HepG2 (cell line): ENCODE measurements around the gene STK39. TPM values are rescaled to one million over a fixed set of nuclear protein-coding genes. Genes with fewer than 3 reads are reported as not detected.
A peak's percentile ranks its signal among the peaks of the same experiment; 100 is the strongest.

Experiments used
- ATAC-seq: fragments of 200-7000 bp; cut with Tn5 transposase; 3 replicates; pipeline ENCODE4 v1.9.1; 2020; ENCODE audit warnings: mild to moderate bottlenecking, moderate library complexity
- BruUV-seq: library from RNA; stranded (reverse); fragments of 400-500 nt; replicated peaks from 2 replicates; lab custom pipeline; 2021; lab: Mats Ljungman, UMichigan
- CTCF ChIA-PET: fragments of 300-600 bp; formaldehyde crosslinking; extraction: SDS; loops from one replicate; lab custom pipeline; 2021; ENCODE audit warnings: low total read pairs, inconsistent platforms, low intra/inter-chr PET ratio; lab: Yijun Ruan, JAX
- POLR2A ChIA-PET: fragments of 350-600 bp; sonication (Branson Sonifier 250); formaldehyde crosslinking; loops from one replicate; lab custom pipeline; 2020; ENCODE audit warnings: antibody characterized with exemption, inconsistent platforms; lab: Yijun Ruan, JAX
- DNase-seq: peaks from one replicate; pipeline ENCODE4 v3.0.0-alpha.2; 2015; ENCODE audit warnings: low spot score
- FAIRE-seq: peaks from 3 replicates; lab custom pipeline; 2011; peaks lifted over from hg19 to GRCh38; lab: Jason Lieb, UNC
- H2AFZ ChIP-seq: one replicate; pipeline ENCODE4 v1.6.1; 2011; ENCODE audit warnings: low read length, inconsistent platforms
- H3K27ac ChIP-seq: fragments of 300-600 bp; 3 replicates; pipeline ENCODE4 v1.8.0; 2011; ENCODE audit warnings: mixed run types, mild to moderate bottlenecking, mixed read lengths, low read length, inconsistent platforms; ENCODE audit not compliant: insufficient read depth; ENCODE audit errors: extremely low read length
- H3K27me3 ChIP-seq, 2 experiments: fragments of 200-600 bp in 1 of 2; 2 replicates in 1 of 2; 3 replicates in 1 of 2; pipeline versions ENCODE4 v1.6.0 to v1.8.0; 2011; ENCODE audit warnings: low read length in 2 of 2, mild to moderate bottlenecking in 2 of 2, moderate library complexity in 2 of 2, inconsistent platforms in 1 of 2; ENCODE audit not compliant: insufficient read depth in 2 of 2, control insufficient read depth in 1 of 2
- H3K36me3 ChIP-seq, 2 experiments: fragments of 200-600 bp in 1 of 2; replicated peaks in 1 of 2; 2 replicates in 1 of 2; 3 replicates in 1 of 2; pipeline versions ENCODE4 v1.5.1 to v1.8.0; 2011; ENCODE audit warnings: low read length in 2 of 2, inconsistent platforms in 1 of 2; ENCODE audit not compliant: insufficient read depth in 2 of 2, control insufficient read depth in 1 of 2
- H3K4me1 ChIP-seq: 2 replicates; pipeline ENCODE4 v1.5.1; 2012; ENCODE audit warnings: low read length, inconsistent platforms; ENCODE audit not compliant: insufficient read depth
- H3K4me2 ChIP-seq: 2 replicates; pipeline ENCODE4 v1.6.0; 2011; ENCODE audit warnings: low read depth, low read length, inconsistent platforms
- H3K4me3 ChIP-seq, 3 experiments: fragments of 200-600 bp in 1 of 3; sonication (generic), shearing (Covaris generic) in 1 of 3; replicated peaks in 1 of 3; 2 replicates each; pipeline ENCODE4 v1.5.1; 2011 to 2016; ENCODE audit warnings: low read length in 3 of 3, inconsistent platforms in 2 of 3, low read depth in 2 of 3, mild to moderate bottlenecking in 2 of 3, control low read depth in 1 of 3, mixed read lengths in 1 of 3; ENCODE audit not compliant: insufficient read depth in 1 of 3
- H3K79me2 ChIP-seq: one replicate; pipeline ENCODE4 v1.6.1; 2011; ENCODE audit warnings: low read length, inconsistent platforms; ENCODE audit not compliant: insufficient read depth
- H3K9ac ChIP-seq: 2 replicates; pipeline ENCODE4 v1.6.0; 2011; ENCODE audit warnings: mild to moderate bottlenecking, low read depth, low read length, inconsistent platforms; ENCODE audit not compliant: insufficient read depth
- H3K9me3 ChIP-seq: 2 replicates; pipeline ENCODE4 v1.5.1; 2012; ENCODE audit warnings: mild to moderate bottlenecking, low read length
- H4K20me1 ChIP-seq: 2 replicates; pipeline ENCODE4 v1.6.0; 2011; ENCODE audit warnings: inconsistent platforms, mild to moderate bottlenecking, low read length, moderate library complexity; ENCODE audit not compliant: insufficient read depth
- ASH2L ChIP-seq: fragments of 300-600, 200-600 bp; sonication (generic); IDR thresholded peaks from 2 replicates; pipeline ENCODE4 v1.7.0; 2017; ENCODE audit warnings: low read depth, mild to moderate bottlenecking, moderate library complexity, mixed read lengths, low read length; ENCODE audit not compliant: insufficient read length
- CREB1 ChIP-seq, 2 experiments: fragments of 450-650 bp in 1 of 2; IDR thresholded peaks; 2 replicates each; pipeline ENCODE4 v1.6.1; 2016 to 2017; ENCODE audit warnings: control low read depth in 1 of 2, mild to moderate bottlenecking in 1 of 2, missing compliant biosample characterization in 1 of 2, missing genetic modification characterization in 1 of 2
- ELF3 ChIP-seq: IDR thresholded peaks from 2 replicates; pipeline ENCODE4 v1.6.1; 2016; ENCODE audit warnings: missing genetic modification reagents, missing compliant biosample characterization
- ERF ChIP-seq: IDR thresholded peaks from 2 replicates; pipeline ENCODE4 v1.6.1; 2018; ENCODE audit warnings: missing biosample characterization, missing genetic modification reagents
- IRF2 ChIP-seq: IDR thresholded peaks from 2 replicates; pipeline ENCODE4 v1.6.1; 2018; ENCODE audit warnings: missing genetic modification reagents, missing compliant biosample characterization
- KAT7 ChIP-seq: IDR thresholded peaks from 2 replicates; pipeline ENCODE4 v1.6.1; 2018; ENCODE audit warnings: borderline replicate concordance, missing compliant biosample characterization
- MED1 ChIP-seq: sonication (generic); formaldehyde crosslinking; IDR thresholded peaks from 2 replicates; pipeline ENCODE4 v1.4.0; 2020; ENCODE audit warnings: missing genetic modification reagents
- NRL ChIP-seq: sonication (generic); formaldehyde crosslinking; IDR thresholded peaks from 2 replicates; pipeline ENCODE4 v1.5.0; 2020; ENCODE audit warnings: missing genetic modification reagents, mild to moderate bottlenecking, moderate library complexity, borderline replicate concordance
- RFXAP ChIP-seq: sonication (generic); formaldehyde crosslinking; IDR thresholded peaks from 2 replicates; pipeline ENCODE4 v1.4.0; 2020; ENCODE audit warnings: missing genetic modification reagents, borderline replicate concordance
- ZNF589 ChIP-seq: sonication (generic); formaldehyde crosslinking; conservative IDR thresholded peaks from 2 replicates; pipeline ENCODE4 v1.8.0; 2022; ENCODE audit warnings: mild to moderate bottlenecking, moderate library complexity, missing genetic modification reagents
- ZNF747 ChIP-seq: sonication (generic); formaldehyde crosslinking; IDR thresholded peaks from 2 replicates; pipeline ENCODE4 v1.8.1; 2023; ENCODE audit warnings: missing genetic modification reagents, mild to moderate bottlenecking, borderline replicate concordance
- WGBS: methylation state at CpG from one replicate; pipeline ENCODE4 v1.1.6; 2017; ENCODE audit warnings: low lambda C conversion rate; 5-methylcytosine and 5-hydroxymethylcytosine counted together
- in situ Hi-C: cut with HindIII; loops from 2 replicates; pipeline ENCODE4 v1.10.0; 2017; ENCODE audit warnings: low pct_unique_long_range_greater_than_20kb; ENCODE audit not compliant: extremely low pct_ligation_motif_present
- intact Hi-C: fragments of 100-400 bp; cut with micrococcal nuclease; formaldehyde crosslinking; loops from one replicate; pipeline ENCODE4 v1.10.0; 2022; ENCODE audit not compliant: unreplicated experiment
- polyA plus RNA-seq, 8 experiments: library from polyadenylated mRNA; depleted of rRNA in 3 of 8; stranded (reverse) in 7 of 8; unstranded in 1 of 8; fragments of >200 nt; fragmentation: Illumina TruSeq in 4 of 8; extraction: Trizol in 4 of 8; gene quantifications; 2 replicates each; pipeline versions ENCODE4 v1.2.1 to v1.2.3, GENCODE V29; 2011 to 2016; ENCODE audit warnings: low read depth in 4 of 8, missing spikeins in 1 of 8, mixed read lengths in 1 of 8; ENCODE audit not compliant: insufficient read depth in 1 of 8
- total RNA-seq, 5 experiments: library from RNA; depleted of rRNA; stranded (reverse); fragments of >200 nt; fragmentation: Illumina TruSeq; extraction: Trizol; gene quantifications; 2 replicates each; pipeline ENCODE4 v1.2.3, GENCODE V29; 2016; ENCODE audit warnings: low read depth in 1 of 5
- TF ChIP-seq, protein P1 (sequence below): conservative IDR thresholded peaks from 2 replicates; pipeline ENCODE4 v1.6.1; 2018; ENCODE audit warnings: missing genetic modification reagents
- TF ChIP-seq, protein P2 (sequence below): IDR thresholded peaks from 2 replicates; pipeline ENCODE4 v1.6.1; 2016; ENCODE audit warnings: missing compliant biosample characterization, missing genetic modification reagents, borderline replicate concordance
- TF ChIP-seq, protein P3 (sequence below): sonication (generic); formaldehyde crosslinking; IDR thresholded peaks from 2 replicates; pipeline ENCODE4 v1.9.0; 2021; ENCODE audit warnings: missing genetic modification reagents, mild to moderate bottlenecking, borderline replicate concordance
- TF ChIP-seq, protein P4 (sequence below): sonication (generic); formaldehyde crosslinking; IDR thresholded peaks from 2 replicates; pipeline ENCODE4 v1.5.1; 2020; ENCODE audit warnings: mild to moderate bottlenecking, missing genetic modification reagents, borderline replicate concordance

The STK39 gene
- total and polyA plus RNA-seq, 2 of the 13 experiments (the other 11 are each of a cell fraction or from before 2014, with no cell fraction given) = 27.3 to 38.4 TPM

DNA sequence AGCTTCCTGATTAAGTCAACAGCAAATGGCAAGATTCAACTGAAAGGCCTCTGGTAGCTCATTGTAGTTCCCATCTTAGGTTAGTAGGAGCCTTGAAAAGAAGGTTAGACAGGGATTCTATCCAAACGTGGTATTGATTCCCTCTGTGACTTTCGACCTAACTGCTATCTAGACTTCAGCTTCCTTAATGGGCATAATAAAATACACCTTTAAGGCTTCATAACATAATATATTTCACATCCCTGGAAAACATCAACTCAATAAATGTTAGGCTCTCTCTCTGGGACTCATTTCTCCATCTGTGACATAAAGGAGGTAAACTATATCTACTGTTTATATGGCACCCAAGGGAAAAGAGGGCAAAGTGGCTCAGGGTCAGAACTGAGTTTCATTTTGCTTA lies 60.9 kb downstream of the STK39 start:
- peak overlapping the region; percentile 65 for H3K27ac ChIP-seq
- in situ Hi-C loops (no loop called here), intact Hi-C loops (no loop called here)
- peak overlapping the region; percentile 36 for H3K9ac ChIP-seq
- BruUV-seq = no TSS peak
- ChIA-PET CTCF (no interaction called here), POLR2A (interaction anchor here (1.1 to 1.2 kb wide), 2 partner anchors 16 to 19 kb away, joined by 3 to 4 read pairs; no protein-coding TSS in a partner anchor)
- H3K36me3 ChIP-seq = peaks cover 2 to 4% of the 10 kb centered on the region in 2 experiments; a peak in 3 of 5 replicates
- H3K4me3 ChIP-seq = no peak overlapping the region; a peak in 1 of 6 replicates
- H2AFZ ChIP-seq = no peak overlapping the region
- no peaks in the 10 kb centered on the region for H4K20me1 ChIP-seq
- peaks cover 100% of the 10 kb centered on the region for H3K4me1 ChIP-seq
- no peak for DNase-seq
- H3K9me3 ChIP-seq = no peaks in the 10 kb centered on the region
- ATAC-seq = no peak
- FAIRE-seq = no peak
- H3K27me3 ChIP-seq = no peaks in the 10 kb centered on the region
- WGBS = 58% methylated on average over 2 of the region's 2 CpGs
- peaks cover 68% of the 10 kb centered on the region for H3K79me2 ChIP-seq
- H3K4me2 ChIP-seq = peak overlapping the region; percentile 34
- TF ChIP-seq, protein P1, sequence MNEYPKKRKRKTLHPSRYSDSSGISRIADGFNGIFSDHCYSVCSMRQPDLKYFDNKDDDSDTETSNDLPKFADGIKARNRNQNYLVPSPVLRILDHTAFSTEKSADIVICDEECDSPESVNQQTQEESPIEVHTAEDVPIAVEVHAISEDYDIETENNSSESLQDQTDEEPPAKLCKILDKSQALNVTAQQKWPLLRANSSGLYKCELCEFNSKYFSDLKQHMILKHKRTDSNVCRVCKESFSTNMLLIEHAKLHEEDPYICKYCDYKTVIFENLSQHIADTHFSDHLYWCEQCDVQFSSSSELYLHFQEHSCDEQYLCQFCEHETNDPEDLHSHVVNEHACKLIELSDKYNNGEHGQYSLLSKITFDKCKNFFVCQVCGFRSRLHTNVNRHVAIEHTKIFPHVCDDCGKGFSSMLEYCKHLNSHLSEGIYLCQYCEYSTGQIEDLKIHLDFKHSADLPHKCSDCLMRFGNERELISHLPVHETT = no peak
- TF ChIP-seq RFXAP (CRISPR knock-in tag) = no peak
- TF ChIP-seq CREB1 (IDR thresholded peaks at IDR 0.05) = no peak
- TF ChIP-seq CREB1 (CRISPR knock-in tag; IDR thresholded peaks at IDR 0.05) = peak; percentile 42; the same call in 1 of the 2 replicates
- no peak for TF ChIP-seq KAT7
- TF ChIP-seq ELF3 = 0 out of 2 replicates have a peak, but pooled peaks have one; percentile 26
- TF ChIP-seq IRF2 (CRISPR knock-in tag) = 0 out of 2 replicates have a peak, but pooled peaks have one; percentile 2
- peak; percentile 1 for TF ChIP-seq ASH2L
- 0 out of 2 replicates have a peak, but pooled peaks have one; percentile 19 for TF ChIP-seq MED1 (CRISPR knock-in tag)
- TF ChIP-seq, protein P2, sequence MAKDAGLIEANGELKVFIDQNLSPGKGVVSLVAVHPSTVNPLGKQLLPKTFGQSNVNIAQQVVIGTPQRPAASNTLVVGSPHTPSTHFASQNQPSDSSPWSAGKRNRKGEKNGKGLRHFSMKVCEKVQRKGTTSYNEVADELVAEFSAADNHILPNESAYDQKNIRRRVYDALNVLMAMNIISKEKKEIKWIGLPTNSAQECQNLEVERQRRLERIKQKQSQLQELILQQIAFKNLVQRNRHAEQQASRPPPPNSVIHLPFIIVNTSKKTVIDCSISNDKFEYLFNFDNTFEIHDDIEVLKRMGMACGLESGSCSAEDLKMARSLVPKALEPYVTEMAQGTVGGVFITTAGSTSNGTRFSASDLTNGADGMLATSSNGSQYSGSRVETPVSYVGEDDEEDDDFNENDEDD = no peak
- no peak for TF ChIP-seq ZNF747 (CRISPR knock-in tag)
- TF ChIP-seq, protein P3, sequence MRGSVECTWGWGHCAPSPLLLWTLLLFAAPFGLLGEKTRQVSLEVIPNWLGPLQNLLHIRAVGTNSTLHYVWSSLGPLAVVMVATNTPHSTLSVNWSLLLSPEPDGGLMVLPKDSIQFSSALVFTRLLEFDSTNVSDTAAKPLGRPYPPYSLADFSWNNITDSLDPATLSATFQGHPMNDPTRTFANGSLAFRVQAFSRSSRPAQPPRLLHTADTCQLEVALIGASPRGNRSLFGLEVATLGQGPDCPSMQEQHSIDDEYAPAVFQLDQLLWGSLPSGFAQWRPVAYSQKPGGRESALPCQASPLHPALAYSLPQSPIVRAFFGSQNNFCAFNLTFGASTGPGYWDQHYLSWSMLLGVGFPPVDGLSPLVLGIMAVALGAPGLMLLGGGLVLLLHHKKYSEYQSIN (CRISPR knock-in tag) = no peak
- TF ChIP-seq, protein P4, sequence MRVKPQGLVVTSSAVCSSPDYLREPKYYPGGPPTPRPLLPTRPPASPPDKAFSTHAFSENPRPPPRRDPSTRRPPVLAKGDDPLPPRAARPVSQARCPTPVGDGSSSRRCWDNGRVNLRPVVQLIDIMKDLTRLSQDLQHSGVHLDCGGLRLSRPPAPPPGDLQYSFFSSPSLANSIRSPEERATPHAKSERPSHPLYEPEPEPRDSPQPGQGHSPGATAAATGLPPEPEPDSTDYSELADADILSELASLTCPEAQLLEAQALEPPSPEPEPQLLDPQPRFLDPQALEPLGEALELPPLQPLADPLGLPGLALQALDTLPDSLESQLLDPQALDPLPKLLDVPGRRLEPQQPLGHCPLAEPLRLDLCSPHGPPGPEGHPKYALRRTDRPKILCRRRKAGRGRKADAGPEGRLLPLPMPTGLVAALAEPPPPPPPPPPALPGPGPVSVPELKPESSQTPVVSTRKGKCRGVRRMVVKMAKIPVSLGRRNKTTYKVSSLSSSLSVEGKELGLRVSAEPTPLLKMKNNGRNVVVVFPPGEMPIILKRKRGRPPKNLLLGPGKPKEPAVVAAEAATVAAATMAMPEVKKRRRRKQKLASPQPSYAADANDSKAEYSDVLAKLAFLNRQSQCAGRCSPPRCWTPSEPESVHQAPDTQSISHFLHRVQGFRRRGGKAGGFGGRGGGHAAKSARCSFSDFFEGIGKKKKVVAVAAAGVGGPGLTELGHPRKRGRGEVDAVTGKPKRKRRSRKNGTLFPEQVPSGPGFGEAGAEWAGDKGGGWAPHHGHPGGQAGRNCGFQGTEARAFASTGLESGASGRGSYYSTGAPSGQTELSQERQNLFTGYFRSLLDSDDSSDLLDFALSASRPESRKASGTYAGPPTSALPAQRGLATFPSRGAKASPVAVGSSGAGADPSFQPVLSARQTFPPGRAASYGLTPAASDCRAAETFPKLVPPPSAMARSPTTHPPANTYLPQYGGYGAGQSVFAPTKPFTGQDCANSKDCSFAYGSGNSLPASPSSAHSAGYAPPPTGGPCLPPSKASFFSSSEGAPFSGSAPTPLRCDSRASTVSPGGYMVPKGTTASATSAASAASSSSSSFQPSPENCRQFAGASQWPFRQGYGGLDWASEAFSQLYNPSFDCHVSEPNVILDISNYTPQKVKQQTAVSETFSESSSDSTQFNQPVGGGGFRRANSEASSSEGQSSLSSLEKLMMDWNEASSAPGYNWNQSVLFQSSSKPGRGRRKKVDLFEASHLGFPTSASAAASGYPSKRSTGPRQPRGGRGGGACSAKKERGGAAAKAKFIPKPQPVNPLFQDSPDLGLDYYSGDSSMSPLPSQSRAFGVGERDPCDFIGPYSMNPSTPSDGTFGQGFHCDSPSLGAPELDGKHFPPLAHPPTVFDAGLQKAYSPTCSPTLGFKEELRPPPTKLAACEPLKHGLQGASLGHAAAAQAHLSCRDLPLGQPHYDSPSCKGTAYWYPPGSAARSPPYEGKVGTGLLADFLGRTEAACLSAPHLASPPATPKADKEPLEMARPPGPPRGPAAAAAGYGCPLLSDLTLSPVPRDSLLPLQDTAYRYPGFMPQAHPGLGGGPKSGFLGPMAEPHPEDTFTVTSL (CRISPR knock-in tag) = no peak
- TF ChIP-seq ERF = no peak
- no peak for TF ChIP-seq NRL (CRISPR knock-in tag)
- no peak for TF ChIP-seq ZNF589
